Activated naive CD4-positive, alpha-beta T cell treated with anti-CD3 and anti-CD28 coated beads, Interleukin-2, amount 50 U/mL, for 16 hours (primary cell): ENCODE data around the gene ZSCAN18.
"Not testable (repeated sequence)": the region's sequence is repeated elsewhere in the genome, so short reads cannot be mapped to it uniquely, and the experiment has no call there.

ENCODE experiments used
- DNase-seq: peaks from one replicate; pipeline ENCODE4 v3.0.0-alpha.2; 2020

The ZSCAN18 gene, protein sequence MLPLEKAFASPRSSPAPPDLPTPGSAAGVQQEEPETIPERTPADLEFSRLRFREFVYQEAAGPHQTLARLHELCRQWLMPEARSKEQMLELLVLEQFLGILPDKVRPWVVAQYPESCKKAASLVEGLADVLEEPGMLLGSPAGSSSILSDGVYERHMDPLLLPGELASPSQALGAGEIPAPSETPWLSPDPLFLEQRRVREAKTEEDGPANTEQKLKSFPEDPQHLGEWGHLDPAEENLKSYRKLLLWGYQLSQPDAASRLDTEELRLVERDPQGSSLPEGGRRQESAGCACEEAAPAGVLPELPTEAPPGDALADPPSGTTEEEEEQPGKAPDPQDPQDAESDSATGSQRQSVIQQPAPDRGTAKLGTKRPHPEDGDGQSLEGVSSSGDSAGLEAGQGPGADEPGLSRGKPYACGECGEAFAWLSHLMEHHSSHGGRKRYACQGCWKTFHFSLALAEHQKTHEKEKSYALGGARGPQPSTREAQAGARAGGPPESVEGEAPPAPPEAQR

DNA sequence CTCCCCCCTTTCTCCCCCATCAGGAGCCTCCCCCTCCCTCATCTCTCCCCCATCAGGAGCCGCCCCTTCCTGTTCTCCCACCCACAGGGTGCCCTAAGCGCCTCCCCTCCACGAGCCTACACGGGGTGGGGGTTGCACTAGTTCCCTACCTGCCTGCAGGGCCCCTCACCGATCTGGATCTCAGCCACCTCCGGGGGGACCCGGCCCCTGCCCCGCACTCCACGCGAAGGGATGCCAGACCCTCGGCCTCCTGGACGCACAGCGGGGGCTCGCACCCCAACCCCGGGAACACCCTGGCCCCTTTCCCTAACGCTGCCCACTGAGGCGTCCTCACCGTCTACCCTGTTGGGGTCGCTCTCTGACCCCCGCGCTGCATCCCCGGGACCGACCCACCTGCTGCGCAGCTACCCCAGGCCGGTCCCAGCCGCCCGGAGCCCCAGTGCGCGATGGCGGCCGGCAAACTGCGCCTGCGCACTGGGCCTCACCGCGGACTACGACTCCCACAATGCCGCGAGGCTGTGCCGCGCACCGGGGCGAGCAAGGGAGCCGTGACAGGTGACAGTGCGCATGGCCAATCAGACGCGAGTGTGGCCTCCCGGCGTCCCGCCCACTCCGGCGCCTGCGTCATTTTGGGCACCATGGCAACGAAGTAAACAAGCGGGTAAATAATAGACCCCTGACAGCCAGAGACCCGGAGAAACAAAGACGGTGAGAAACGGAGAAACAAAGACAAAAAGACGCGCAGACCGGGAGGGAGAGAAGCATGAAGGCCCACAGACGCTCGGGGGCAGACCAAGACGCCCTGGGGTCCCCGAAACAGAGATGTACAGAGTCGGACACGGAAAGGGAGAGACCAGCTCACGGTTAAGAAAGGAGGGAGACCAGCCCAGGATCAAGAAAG, at the start of gene ZSCAN18:
TSS of gene ZSCAN18 (minus strand) at position 451 of the 901 bp plus-strand sequence. CDS start 7,964 bp downstream, outside the sequence.
- DNase-seq, result peak; percentile 98

DNA sequence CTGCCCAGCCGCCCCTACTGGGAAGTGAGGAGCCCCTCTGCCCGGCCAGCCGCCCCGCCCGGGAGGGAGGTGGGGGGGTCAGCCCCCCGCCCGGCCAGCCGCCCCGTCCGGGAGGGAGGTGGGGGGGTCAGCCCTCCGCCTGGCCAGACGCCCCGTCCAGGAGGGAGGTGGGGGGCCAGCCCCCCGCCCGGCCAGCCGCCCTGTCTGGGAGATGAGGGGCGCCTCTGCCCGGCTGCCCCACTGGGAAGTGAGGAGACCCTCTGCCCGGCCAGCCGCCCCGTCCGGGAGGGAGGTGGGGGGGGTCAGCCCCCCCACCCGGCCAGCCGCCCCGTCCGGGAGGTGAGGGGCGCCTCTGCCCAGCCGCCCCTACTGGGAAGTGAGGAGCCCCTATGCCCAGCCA, 49.4 kb upstream of the ZSCAN18 start:
- not testable (repeated sequence) for DNase-seq

DNA sequence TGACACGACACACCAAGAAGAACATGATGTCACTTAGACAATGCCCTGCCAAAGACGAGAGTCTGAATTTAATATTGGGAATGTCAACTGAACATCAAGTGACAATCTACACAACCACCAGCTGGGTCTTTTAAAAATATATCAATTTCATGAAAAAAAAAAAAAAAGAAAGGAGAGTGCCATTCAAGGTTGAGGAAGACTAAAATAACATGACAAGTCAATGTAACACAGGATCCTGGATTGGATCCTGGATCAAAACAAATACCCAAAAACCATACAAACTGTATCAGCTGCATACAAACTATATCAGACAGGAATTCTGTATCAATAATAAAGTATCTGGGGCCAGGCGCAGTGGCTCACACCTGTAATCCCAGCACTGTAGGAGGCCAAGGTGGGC, 47.8 kb upstream of the ZSCAN18 start:
- no peak for DNase-seq

DNA sequence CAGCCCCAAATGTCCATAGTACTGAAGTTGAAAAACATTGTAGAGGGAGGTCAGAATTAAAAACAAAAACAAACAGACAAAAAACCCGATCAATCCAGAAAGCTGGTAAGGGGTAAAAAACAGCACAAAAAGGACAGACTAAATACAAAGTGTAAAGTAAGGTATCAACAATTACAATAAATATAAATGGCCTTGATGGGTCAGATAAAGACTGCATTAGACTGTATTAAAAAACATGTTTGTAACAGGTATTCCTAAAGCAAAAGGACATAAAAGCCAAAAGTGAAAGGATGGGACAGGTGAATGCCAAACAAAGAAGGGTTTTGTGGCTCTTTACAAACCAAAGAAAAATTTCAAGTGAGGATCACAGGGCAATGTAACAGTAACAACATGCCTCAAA, 36.2 kb upstream of the ZSCAN18 start:
- no peak for DNase-seq

DNA sequence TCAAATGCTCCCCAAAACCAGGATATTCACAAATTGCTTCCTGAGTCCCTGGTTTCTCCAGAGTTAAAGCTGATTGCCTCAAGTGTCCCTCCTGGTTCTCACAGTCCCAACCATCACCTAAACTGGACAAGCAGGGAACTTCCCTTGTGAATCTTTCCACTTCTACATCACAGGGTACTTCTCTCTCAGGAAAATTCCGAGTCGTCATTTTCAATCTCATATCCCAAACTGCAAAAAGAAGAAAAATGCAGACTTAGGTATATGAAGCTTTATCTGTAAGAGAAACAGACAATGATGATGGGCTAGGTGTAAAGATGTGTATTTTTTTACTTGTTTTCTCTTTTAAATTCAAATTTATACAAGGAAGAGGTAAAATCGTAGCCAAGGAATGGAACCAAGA, 31.3 kb upstream of the ZSCAN18 start:
- DNase-seq, result no peak

DNA sequence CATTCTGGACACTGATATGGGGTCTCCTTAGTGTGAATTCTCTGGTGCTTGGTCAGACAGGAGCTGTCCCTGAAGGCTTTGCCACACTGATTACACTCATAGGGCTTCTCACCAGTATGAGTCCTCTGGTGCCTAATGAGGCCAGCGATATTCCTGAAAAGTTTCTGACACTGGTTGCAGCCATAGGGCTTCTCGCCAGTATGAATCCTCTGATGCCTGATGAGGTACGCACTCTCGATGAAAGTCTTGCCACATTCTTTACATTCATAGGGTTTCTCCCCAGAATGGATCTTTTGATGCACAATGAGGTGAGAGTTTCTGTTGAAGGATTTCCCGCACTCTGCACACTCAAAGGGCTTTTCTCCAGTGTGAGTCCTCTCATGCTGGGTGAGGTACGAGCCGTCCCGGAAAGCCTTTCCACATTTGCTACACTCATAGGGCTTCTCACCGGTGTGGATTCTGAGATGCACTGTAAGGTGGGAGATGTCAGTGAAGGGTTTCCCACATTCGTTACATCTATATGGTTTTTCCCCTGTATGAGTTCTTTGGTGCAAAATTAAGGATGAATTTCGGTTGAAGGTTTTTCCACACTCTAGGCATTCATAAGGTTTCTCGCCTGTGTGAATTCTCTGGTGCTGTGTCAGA, 30.1 kb upstream of the ZSCAN18 start:
- no peak for DNase-seq

DNA sequence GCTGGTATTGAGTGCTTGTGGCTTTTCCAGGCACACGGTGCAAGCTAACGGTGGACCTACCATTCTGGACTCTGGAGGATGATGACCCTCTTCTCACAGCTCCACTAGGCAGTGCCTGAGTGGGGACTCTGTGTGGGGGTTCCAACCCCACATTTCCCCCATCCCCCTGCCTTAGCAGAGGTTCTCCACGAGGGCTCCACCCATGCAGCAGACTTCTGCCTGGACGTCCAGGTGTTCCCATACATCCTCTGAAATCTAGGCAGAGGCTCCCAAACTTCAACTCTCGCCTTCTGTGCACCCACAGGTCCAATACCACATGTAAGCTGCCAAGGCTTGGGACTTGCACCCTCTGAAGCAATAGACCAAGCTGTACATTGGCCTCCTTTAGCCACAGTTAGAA, 25.3 kb upstream of the ZSCAN18 start:
- no peak for DNase-seq

DNA sequence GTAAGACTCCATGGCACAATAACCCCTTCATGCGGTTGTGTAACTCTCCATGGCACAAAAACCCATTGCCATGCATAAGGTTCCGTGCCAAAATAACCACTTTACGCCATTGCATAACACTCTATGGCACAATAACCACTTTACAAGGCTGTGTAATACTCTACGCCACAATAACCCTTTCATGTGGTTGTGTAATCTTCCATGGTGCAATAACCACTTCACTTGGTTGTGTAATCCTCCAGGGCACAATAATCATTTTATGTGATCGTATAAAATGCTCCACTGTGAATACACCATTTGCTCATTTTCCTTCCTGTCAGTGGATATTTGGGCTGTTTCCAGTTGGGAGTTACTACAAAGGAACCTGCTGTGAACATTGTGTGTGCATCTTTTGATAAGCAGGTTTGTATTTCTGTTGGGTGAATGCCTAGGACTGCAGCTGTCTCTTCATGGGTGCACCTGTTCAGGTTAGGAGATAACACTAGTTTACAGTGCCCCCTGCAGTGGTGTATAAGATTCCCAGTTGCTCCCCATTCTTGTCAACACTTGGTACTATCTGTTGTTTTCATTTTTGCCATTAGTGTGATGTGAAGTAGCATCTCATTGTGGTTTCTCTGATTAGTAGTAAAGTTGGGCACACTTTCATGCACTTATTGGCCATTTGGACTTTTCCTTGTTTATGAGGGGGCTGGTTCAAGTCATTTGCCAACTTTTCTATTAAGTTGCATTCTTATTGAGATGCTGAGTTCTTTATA, 21.1 kb upstream of the ZSCAN18 start:
- no peak for DNase-seq

DNA sequence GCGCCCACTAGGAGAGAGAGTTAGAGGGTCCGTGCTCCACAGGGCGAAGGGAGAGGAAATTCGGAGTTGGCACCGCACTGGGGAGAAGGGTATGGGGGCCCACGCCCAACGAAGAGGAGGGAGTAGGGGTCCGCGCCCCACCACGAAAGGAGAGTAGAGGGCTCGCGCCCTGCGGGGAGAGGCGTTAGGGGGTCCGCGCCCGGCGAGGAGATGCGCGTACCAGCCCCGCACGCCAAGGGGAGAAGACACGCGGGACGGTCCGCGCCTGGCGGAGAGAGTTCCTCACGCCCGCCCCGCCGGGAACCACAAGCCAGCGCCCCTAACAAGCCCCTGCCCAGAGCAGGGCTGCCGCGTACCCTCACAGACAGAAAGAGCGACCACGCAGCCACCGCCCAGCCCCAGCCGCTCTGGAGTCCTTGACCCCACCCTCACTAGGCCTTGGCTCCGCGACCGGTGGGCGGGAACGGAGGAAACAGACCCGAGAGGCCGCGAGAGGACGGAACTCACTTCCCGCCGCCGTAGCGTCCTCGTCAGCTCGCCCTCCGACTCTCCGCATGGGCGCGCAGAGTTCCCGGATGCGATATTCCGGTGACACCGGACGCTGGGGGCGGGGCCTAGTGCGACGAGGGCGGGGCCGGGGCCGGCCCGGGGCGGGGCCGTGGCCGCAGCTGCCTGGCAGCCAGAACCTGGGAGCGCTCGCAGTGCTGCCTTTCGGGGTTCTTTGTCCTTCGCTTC, 20.0 kb upstream of the ZSCAN18 start:
- no peak for DNase-seq

DNA sequence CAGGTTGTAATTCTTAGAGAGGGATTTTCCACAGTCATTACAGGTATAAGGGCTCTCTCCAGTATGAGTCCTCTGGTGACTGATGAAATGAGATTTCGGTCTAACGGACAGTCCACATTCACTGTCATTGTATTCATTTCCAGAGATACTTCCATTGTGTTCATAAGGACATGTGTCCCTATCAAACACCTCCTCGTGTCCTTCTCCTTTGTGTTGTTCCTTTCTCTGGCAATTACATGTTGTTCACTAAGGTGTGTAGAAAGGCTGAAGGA, 10.5 kb upstream of the ZSCAN18 start:
- DNase-seq, result no peak

DNA sequence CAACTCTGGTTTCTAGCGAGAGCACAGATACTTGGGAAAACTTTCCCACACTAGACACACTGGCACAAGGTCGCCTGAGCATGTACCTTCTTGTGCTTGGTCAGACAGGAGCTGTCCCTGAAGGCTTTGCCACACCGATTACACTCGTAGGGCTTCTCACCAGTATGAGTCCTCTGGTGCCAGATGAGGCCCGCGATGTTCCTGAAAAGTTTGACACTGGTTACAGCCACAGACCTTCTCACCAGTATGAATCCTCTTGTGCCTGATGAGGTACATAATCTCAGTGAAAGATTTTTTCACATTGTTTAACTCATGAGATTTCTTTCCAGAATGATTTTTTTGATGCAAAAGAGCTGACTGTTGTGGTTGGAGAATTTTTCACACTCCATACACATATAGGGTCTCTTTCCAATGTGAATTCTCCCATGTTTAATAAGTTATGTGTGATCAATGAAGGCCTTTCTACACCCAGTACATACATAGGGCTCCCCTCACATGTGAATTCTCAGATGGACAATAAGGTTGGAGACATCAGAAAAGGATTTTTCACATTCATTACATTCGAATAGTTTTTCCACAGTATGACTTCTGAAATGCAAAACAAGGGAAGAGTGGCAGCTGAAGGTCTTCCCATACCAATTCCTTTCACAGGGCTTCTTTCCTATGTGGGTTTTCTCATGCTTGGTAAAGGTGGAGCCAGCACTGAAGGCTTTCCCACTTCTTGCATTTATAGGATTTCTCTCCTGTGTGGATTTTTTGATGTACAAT, 9.9 kb upstream of the ZSCAN18 start:
- DNase-seq, result no peak

DNA sequence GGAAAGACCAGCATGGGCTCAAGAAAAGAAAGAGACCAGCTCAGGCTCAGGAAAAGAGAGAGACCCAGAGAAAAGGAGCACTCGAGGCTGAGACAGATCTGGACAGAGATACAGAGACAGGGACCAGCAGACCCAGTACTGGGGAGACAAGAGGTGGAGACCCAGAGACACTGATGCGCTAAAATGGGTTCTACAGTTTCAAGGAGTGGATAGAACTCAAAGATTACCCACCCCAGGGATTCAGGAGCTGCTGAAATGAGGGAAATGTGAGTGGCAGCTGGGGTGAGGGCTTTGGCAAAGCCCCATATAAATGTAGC, 609 bp upstream of the ZSCAN18 start:
- DNase-seq, result no peak

DNA sequence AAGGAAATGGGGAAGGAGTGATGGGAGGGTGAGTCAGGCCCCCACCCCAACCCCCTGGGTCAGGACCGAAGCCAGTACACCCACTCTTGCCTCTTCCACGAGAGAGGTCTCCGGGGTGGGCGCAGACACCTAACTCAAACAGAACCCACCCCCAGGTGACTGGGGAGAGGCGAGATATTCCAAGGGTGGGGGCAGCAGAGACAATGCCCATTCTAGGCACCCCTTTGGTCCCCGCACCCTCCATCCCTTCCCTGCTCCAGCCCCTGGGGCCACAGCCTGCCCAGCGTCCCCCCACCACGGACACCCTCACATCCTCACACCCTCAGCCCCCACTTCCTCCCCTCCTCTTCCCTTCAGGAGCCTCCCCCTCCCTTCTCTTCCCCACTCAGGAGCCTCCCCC, 682 bp downstream of the ZSCAN18 start:
- DNase-seq, result no peak

DNA sequence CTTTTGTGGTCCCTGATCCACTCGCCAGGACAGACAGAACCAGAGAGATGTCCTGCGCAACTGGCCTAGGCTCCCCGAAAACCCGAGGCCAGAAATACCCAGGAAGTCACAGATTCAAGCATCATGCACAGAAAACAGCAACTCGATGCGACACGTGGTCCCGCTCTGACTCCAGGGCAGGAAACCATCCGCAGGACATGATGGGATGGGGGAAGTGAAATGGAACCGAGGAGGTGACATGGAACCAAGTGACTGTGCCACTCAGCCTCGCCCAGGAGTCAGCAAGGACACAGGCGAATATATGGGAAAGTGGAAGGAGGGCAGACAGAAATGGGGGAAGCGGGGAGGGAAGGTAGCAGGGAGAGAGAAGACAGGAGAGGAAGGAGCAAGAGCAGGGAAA, 1.1 kb downstream of the ZSCAN18 start:
- no peak for DNase-seq

DNA sequence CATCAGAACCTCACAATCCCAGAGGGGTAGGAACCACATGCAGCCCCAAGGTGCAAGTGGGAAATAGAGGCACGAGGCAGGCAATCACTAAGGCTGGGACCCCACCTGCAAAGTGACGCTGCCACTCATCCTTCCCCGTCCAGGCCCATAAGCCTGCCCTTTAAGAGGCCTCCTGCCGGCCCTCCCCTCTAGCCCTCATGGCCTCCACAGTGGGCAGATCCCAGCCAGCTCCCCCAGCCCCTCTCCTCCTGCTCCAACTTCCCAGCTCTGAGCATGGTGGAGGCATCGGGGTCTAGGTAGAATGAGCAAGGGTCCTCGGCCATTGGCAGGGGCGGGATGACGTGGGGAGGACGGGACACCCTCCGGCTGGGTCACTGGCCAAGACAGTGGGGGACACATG, 2.7 kb downstream of the ZSCAN18 start:
- DNase-seq, result no peak

DNA sequence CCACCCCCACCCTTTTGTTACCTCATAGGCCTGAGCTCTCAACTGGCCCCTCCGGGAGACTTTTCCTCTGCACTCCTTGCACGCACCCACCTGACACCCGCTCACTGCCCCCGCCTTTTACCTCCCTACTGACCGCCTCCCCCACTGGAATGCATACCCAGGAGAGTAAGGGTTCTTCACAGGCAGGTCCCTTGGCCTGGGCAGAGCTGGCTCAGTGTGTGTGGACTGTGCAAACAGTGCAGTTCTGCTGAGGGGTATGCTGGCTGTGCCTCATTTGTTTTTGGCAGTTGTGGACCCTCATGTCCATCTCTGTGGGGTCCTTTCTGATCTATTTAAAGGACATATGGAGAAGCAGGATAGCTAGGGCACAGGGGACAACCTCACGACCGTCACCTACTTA, 5.0 kb downstream of the ZSCAN18 start:
- no peak for DNase-seq

DNA sequence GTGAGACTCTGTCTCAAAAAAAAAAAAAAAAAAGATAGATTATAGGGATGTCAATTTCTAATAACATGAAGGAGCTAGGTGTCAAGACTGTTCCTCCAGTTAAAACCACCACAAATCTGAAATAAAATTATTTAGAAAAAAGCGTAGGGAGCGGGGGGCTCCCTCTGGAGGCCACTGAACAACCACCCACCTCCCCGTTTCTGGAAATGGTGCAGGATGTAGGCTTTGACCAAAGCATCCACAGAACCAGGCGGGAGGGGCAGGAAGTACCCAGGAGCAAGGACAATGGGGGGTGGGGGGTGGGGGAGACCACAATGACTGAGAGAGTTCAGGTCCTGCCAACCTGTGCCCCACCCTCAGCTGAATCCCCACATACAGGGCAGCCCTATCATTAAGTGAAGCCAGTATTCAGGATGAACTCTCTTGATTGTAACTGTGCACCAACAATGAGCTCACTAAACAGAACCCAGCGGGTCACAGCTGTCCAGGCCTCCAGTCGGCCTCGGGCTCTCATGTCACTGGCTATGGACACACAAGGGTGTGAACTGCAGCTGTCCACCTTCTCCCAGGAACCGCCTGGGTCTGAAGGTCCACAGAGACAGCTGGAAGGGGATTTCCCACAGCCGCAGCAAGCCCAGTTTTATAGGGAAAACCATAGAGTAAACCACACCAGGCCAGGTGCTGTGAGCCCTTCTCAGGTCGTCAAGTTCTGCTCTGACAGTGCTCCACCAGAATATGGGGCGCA, 6.6 kb downstream of the ZSCAN18 start:
- DNase-seq, result no peak

DNA sequence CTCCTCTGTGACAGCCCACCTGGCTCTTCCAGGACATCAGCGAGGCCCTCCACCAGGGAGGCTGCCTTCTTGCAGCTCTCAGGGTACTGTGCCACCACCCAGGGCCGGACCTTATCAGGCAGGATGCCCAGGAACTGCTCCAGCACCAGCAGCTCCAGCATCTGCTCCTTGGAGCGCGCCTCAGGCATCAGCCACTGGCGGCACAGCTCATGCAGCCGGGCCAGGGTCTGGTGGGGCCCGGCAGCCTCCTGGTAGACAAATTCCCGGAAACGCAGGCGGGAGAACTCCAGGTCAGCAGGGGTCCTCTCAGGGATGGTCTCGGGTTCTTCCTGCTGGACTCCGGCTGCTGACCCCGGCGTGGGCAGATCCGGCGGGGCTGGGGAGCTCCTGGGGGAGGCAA, 8.2 kb downstream of the ZSCAN18 start:
- no peak for DNase-seq

DNA sequence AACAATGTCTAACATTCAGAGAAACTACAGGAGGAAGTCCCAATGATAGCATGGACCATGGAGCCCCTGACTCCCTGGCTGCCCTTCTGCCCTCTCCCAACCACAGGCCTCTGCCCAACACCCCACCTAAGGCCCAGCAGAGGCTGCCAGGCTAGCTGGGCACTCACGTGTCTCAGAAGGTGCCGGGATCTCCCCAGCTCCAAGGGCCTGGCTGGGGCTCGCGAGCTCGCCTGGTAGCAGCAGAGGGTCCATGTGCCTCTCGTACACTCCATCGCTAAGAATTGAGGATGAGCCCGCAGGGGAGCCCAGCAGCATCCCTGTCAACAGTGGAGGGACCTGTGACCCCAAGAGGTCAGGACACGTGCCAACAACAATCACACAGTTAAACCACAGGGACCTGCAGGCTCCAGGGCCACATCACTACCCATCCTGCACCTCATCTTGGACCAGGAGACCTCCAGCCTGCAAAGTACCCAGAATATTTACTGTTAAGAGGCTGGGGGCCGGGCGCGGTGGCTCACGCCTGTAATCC, 9.4 kb downstream of the ZSCAN18 start:
- DNase-seq, result no peak
